Hepatocyte (in vitro differentiated cells): ENCODE data around the gene STX4. TPM values are rescaled to one million over a fixed set of nuclear protein-coding genes. Genes with fewer than 3 reads are reported as not detected.

Experiments used
- DNase-seq: peaks from one replicate; pipeline ENCODE4 v3.0.0-alpha.2; 2016; ENCODE audit warnings: low spot score
- H2AFZ ChIP-seq: fragments of 200-600 bp; sonication (generic); 2 replicates; pipeline ENCODE4 v1.6.0; 2016; ENCODE audit warnings: antibody characterized with exemption, mild to moderate bottlenecking
- H3K27ac ChIP-seq: fragments of 200-600 bp; sonication (generic); 2 replicates; pipeline ENCODE4 v1.5.1; 2016; ENCODE audit warnings: mild to moderate bottlenecking
- H3K27me3 ChIP-seq: fragments of 200-600 bp; sonication (generic); 2 replicates; pipeline ENCODE4 v1.6.1; 2016
- H3K36me3 ChIP-seq: fragments of 200-600 bp; sonication (generic); replicated peaks from 2 replicates; pipeline ENCODE4 v1.5.1; 2016; ENCODE audit warnings: low read depth; ENCODE audit not compliant: insufficient read depth
- H3K4me1 ChIP-seq: fragments of 200-600 bp; sonication (generic); 2 replicates; pipeline ENCODE4 v1.5.1; 2016; ENCODE audit warnings: mild to moderate bottlenecking, moderate library complexity; ENCODE audit not compliant: insufficient read depth
- H3K4me2 ChIP-seq: fragments of 200-600 bp; sonication (generic); 2 replicates; pipeline ENCODE4 v1.6.0; 2016
- H3K4me3 ChIP-seq: fragments of 200-600 bp; sonication (generic); 2 replicates; pipeline ENCODE4 v1.5.1; 2016; ENCODE audit warnings: mild to moderate bottlenecking
- H3K79me2 ChIP-seq: fragments of 200-600 bp; sonication (generic); 2 replicates; pipeline ENCODE4 v1.6.0; 2017; ENCODE audit warnings: mild to moderate bottlenecking
- H3K9me2 ChIP-seq: fragments of 200-600 bp; sonication (generic); replicated peaks from 2 replicates; pipeline ENCODE4 v1.6.0; 2017; ENCODE audit warnings: mild to moderate bottlenecking; ENCODE audit not compliant: insufficient read depth
- H3K9me3 ChIP-seq: fragments of 200-600 bp; sonication (generic); 2 replicates; pipeline ENCODE4 v1.5.1; 2016; ENCODE audit warnings: low read depth, mild to moderate bottlenecking
- H4K20me1 ChIP-seq: fragments of 200-600 bp; sonication (generic); 2 replicates; pipeline ENCODE4 v1.6.0; 2016; ENCODE audit warnings: mild to moderate bottlenecking; ENCODE audit not compliant: insufficient read depth, poor library complexity, severe bottlenecking
- EZH2 ChIP-seq: fragments of 200-600 bp; sonication (generic); IDR thresholded peaks from 2 replicates; pipeline ENCODE4 v1.6.1; 2016; ENCODE audit warnings: antibody characterized with exemption, mild to moderate bottlenecking, borderline replicate concordance
- EZH2phosphoT487 ChIP-seq: fragments of 200-600 bp; sonication (generic); IDR thresholded peaks from one replicate; pipeline ENCODE4 v1.6.1; 2018; ENCODE audit warnings: antibody characterized with exemption, mild to moderate bottlenecking, low read depth, moderate library complexity; ENCODE audit not compliant: unreplicated experiment, severe bottlenecking
- WGBS: methylation state at CpG from one replicate; pipeline ENCODE4 v1.1.6; 2016; ENCODE audit warnings: low lambda C conversion rate; ENCODE audit errors: missing lambda C conversion rate; 5-methylcytosine and 5-hydroxymethylcytosine counted together
- polyA plus RNA-seq: library from polyadenylated mRNA; unstranded; fragments of >200 nt; fragmentation: Nextera tagmentation; extraction: Ambion mirVana; gene quantifications from 2 replicates; pipeline ENCODE4 v1.2.1, GENCODE V29; 2016
- total RNA-seq: library from RNA; depleted of rRNA; stranded (reverse); fragments of >200 nt; gene quantifications from 2 replicates; pipeline ENCODE4 v1.2.3, GENCODE V29; 2014
- TF ChIP-seq, protein P1 (sequence below): fragments of 200-600 bp; sonication (generic); IDR thresholded peaks from 2 replicates; pipeline ENCODE4 v1.5.1; 2016; ENCODE audit warnings: antibody characterized with exemption, mild to moderate bottlenecking; ENCODE audit not compliant: poor library complexity

STX4 gene
- total and polyA plus RNA-seq, 2 experiments from 2014 or later = 25.9 to 72.4 TPM

DNA sequence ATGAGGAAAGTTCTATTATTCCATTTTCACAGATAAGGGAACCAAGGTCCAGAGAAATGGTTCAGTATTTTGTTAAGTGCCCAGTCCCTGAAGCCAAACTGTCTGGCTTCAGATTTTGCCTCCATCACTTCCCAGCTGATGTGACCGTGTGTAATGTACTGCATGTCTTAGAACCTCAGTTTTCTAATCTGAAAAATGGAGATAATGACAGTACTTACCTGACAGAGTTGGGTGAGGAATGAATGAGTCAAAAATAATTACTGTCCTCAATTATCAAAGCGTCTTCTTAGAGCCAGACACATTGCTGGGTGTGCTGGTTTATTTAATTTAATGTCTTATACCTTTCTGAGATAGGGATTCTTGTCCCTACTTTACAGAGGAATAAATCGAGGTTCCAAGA lies 34.0 kb downstream of the STX4 start:
- peaks cover 65% of the 10 kb centered on the region for H3K79me2 ChIP-seq

DNA sequence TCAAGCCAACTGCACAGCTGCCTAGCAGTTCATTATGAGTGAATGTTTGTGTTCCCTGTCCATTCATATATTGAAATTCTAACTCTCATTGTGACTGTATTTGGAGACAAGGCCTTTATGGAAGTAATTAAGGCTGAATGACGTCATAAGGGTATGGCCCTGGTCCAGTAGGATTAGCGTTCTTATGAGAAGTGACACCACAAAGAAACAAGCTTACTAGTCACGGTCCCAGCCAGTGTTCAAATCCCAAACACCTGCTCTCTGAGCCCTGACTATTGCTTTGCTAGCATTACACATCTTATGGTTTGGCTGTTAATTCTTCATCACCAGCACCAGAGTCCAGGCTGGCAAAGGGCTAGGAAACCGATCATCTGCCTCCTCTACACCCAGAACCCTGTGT lies 38.5 kb downstream of the STX4 start:
- no peak for TF ChIP-seq EZH2
- TF ChIP-seq, protein P1, sequence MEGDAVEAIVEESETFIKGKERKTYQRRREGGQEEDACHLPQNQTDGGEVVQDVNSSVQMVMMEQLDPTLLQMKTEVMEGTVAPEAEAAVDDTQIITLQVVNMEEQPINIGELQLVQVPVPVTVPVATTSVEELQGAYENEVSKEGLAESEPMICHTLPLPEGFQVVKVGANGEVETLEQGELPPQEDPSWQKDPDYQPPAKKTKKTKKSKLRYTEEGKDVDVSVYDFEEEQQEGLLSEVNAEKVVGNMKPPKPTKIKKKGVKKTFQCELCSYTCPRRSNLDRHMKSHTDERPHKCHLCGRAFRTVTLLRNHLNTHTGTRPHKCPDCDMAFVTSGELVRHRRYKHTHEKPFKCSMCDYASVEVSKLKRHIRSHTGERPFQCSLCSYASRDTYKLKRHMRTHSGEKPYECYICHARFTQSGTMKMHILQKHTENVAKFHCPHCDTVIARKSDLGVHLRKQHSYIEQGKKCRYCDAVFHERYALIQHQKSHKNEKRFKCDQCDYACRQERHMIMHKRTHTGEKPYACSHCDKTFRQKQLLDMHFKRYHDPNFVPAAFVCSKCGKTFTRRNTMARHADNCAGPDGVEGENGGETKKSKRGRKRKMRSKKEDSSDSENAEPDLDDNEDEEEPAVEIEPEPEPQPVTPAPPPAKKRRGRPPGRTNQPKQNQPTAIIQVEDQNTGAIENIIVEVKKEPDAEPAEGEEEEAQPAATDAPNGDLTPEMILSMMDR = no peak
- no peak for TF ChIP-seq EZH2phosphoT487

More for the DNA sequence above, 34.0 kb downstream of the STX4 start:
- peaks cover 7% of the 10 kb centered on the region for H3K4me1 ChIP-seq
- H2AFZ ChIP-seq = no peak overlapping the region
- H3K9me2 ChIP-seq = no peaks in the 10 kb centered on the region
- 92% methylated on average over 3 of the region's 3 CpGs for WGBS
- no peaks in the 10 kb centered on the region for H3K27me3 ChIP-seq
- H3K4me3 ChIP-seq = no peak overlapping the region
- no peaks in the 10 kb centered on the region for H3K9me3 ChIP-seq
- TF ChIP-seq, protein P1 = no peak
- TF ChIP-seq EZH2phosphoT487 (no peak), EZH2 (no peak)
- H4K20me1 ChIP-seq = no peaks in the 10 kb centered on the region
- DNase-seq = no peak
- no peak overlapping the region for H3K4me2 ChIP-seq
- H3K27ac ChIP-seq = no peak overlapping the region
- no peaks in the 10 kb centered on the region for H3K36me3 ChIP-seq

DNA sequence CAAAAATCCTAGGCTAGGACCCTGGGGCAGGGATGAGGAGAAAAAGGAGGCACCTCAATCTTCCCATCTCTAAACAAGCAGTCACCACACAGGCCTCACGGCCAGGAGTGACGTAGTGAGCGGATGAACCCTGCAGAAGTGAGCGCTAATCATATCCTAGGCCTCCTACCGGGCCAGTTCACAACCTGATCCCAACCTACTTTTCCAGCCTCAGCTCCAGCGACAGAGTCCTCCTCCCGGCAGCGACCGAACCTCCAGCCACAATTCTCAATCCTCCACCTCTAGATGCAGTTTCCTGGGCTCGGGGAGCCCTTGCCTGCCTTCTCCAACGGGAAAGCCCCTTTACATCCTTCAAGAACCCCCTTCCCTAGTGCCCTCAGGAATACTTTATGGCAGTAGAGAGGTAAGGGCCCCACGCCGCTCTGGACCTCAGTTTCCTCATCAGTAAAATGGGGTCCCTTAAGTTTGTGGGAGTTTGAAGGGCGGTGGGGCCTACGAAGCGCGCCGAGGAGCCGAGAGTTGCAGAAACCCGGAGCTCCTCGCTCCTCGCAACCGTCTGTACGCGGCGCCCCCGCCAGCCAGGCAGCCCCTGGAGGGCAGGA lies 39.3 kb downstream of the STX4 start:
- WGBS = 1% methylated on average over 27 of the region's 27 CpGs
- Histone ChIP-seq H3K9me3 (no peaks in the 10 kb centered on the region), H3K27me3 (no peaks in the 10 kb centered on the region), H3K4me3 (peak overlapping the region; percentile 78), H3K27ac (peak overlapping the region; percentile 99), H3K9me2 (no peaks in the 10 kb centered on the region), H3K79me2 (peaks cover 82% of the 10 kb centered on the region), H3K4me1 (peaks cover 10% of the 10 kb centered on the region), H3K36me3 (no peaks in the 10 kb centered on the region), H4K20me1 (no peaks in the 10 kb centered on the region), H3K4me2 (peak overlapping the region; percentile 75), H2AFZ (peak overlapping the region; percentile 80)
- TF ChIP-seq EZH2 = no peak
- no peak for TF ChIP-seq EZH2phosphoT487
- TF ChIP-seq, protein P1 = no peak
- DNase-seq = peak; percentile 37

More for the DNA sequence above, 38.5 kb downstream of the STX4 start:
- DNase-seq = peak; percentile 12
- Histone ChIP-seq H3K4me2 (peak overlapping the region; percentile 75), H4K20me1 (no peaks in the 10 kb centered on the region), H3K36me3 (no peaks in the 10 kb centered on the region), H3K79me2 (peaks cover 84% of the 10 kb centered on the region), H3K4me3 (peak overlapping the region; percentile 78), H3K9me3 (no peaks in the 10 kb centered on the region), H3K9me2 (no peaks in the 10 kb centered on the region), H3K4me1 (peaks cover 10% of the 10 kb centered on the region), H3K27me3 (no peaks in the 10 kb centered on the region), H2AFZ (no peak overlapping the region), H3K27ac (peak overlapping the region; percentile 99)
- WGBS = 51% methylated on average over 4 of the region's 4 CpGs
